ENCODE measurements around the gene C22orf15.
"Not testable (repeated sequence)": the region's sequence is repeated elsewhere in the genome, so short reads cannot be mapped to it uniquely, and the experiment has no call there.

The C22orf15 gene

GRCh38 chr22:23762842-23763578 is at the start of gene C22orf15:
C22orf15 (plus strand) TSS chr22:23762990; CDS start chr22:23763307, 317 bp downstream.
- no peak for DNase-seq

GRCh38 chr22:23713696-23714595 is 48.8 kb upstream of the C22orf15 start:
- DNase-seq: no peak

- DNase-seq: no peak
These were observed 47.9 kb upstream of the C22orf15 start for GRCh38 chr22:23714596-23715578.

GRCh38 chr22:23715806-23716375 is 46.9 kb upstream of the C22orf15 start:
- no peak for DNase-seq

- DNase-seq: peak; percentile 85
These were observed 45.7 kb upstream of the C22orf15 start for GRCh38 chr22:23716811-23717801.

- DNase-seq: no peak
These were observed 44.2 kb upstream of the C22orf15 start for GRCh38 chr22:23718371-23719165.

- no peak for DNase-seq
These were observed 41.9 kb upstream of the C22orf15 start for GRCh38 chr22:23720855-23721254.

GRCh38 chr22:23722160-23722559 is 40.6 kb upstream of the C22orf15 start:
- DNase-seq: no peak

- DNase-seq: no peak
These were observed 40.1 kb upstream of the C22orf15 start for GRCh38 chr22:23722724-23723123.

GRCh38 chr22:23728108-23728507 is 34.7 kb upstream of the C22orf15 start:
- DNase-seq: not testable (repeated sequence)

- DNase-seq: no peak
These were observed 25.1 kb upstream of the C22orf15 start for GRCh38 chr22:23737696-23738095.

GRCh38 chr22:23742505-23743264 is 20.1 kb upstream of the C22orf15 start:
- DNase-seq: no peak

- no peak for DNase-seq
These were observed 19.5 kb upstream of the C22orf15 start for GRCh38 chr22:23743303-23743705.

GRCh38 chr22:23744001-23744400 is 18.8 kb upstream of the C22orf15 start:
- no peak for DNase-seq

- DNase-seq: no peak
These were observed 18.3 kb upstream of the C22orf15 start for GRCh38 chr22:23744485-23744884.

- no peak for DNase-seq
These were observed 17.0 kb upstream of the C22orf15 start for GRCh38 chr22:23745791-23746190.

GRCh38 chr22:23749841-23750301 is 12.9 kb upstream of the C22orf15 start:
- no peak for DNase-seq

GRCh38 chr22:23750367-23750713 is 12.4 kb upstream of the C22orf15 start:
- DNase-seq: no peak

- peak; percentile 69 for DNase-seq
These were observed 11.9 kb upstream of the C22orf15 start, which contains the start of gene ZNF70 for GRCh38 chr22:23750714-23751440. ZNF70 (minus strand) TSS chr22:23751112; CDS start chr22:23745140, 5,972 bp downstream.
